Measurements from ENCODE around the gene ASH1L.

DNA sequence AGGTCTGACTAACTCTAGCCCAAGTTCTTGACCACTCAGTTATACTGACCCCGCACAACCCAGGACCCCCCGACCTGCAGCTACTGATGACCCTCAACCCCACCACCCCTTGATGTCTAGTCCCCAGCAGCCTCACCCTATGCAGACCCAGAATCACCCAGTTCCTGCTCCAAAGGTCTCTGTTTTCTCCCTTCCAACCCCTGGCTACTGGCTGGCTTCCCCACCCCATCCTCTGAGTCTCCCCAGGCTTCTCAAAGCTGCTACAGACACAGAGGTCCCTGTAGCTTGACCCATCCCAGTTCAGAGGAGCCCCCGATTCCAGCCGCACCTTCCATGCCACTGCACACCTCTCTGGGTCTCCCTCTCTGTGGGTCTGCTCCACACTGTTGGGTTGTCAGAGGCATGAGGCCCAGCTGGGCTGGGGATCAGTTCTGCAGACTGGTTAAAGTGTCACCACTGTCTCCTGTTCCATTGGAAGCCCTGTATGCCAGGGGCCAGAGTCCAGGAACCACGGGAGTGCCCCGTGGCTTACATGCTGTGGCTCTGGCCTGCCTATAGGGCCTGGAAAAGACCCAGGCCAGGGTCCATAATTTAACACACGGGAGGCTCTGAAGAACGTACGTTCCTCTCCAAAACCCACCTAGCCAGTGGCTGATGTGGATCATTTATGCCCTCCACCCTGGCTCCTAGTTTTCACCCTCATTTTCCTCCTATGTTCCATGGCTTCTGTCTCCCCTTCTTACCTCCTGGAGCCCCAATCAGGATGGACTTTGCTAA is 261.9 kb downstream of the ASH1L start:
- TF ChIP-seq, protein P1, sequence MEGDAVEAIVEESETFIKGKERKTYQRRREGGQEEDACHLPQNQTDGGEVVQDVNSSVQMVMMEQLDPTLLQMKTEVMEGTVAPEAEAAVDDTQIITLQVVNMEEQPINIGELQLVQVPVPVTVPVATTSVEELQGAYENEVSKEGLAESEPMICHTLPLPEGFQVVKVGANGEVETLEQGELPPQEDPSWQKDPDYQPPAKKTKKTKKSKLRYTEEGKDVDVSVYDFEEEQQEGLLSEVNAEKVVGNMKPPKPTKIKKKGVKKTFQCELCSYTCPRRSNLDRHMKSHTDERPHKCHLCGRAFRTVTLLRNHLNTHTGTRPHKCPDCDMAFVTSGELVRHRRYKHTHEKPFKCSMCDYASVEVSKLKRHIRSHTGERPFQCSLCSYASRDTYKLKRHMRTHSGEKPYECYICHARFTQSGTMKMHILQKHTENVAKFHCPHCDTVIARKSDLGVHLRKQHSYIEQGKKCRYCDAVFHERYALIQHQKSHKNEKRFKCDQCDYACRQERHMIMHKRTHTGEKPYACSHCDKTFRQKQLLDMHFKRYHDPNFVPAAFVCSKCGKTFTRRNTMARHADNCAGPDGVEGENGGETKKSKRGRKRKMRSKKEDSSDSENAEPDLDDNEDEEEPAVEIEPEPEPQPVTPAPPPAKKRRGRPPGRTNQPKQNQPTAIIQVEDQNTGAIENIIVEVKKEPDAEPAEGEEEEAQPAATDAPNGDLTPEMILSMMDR (IDR thresholded peaks at IDR 0.05; ENCODE audit: low read depth, low read length) = no peak
- no peak for TF ChIP-seq POLR2A (IDR thresholded peaks at IDR 0.05; ENCODE audit: extremely low read depth, insufficient read length)
- TF ChIP-seq, protein P2, sequence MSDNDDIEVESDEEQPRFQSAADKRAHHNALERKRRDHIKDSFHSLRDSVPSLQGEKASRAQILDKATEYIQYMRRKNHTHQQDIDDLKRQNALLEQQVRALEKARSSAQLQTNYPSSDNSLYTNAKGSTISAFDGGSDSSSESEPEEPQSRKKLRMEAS (IDR thresholded peaks at IDR 0.05; ENCODE audit: low read depth, low read length) = no peak
- no peak for TF ChIP-seq MYC (IDR thresholded peaks at IDR 0.05; ENCODE audit: low read depth, low read length)
